UCSD-AML1 (cell line): ENCODE results near the gene USP21.

Experiments
- DNase-seq: peaks from one replicate; lab custom pipeline; 2025; ENCODE audit not compliant: unreplicated experiment; lab: John Stamatoyannopoulos, UW

Gene USP21

DNA sequence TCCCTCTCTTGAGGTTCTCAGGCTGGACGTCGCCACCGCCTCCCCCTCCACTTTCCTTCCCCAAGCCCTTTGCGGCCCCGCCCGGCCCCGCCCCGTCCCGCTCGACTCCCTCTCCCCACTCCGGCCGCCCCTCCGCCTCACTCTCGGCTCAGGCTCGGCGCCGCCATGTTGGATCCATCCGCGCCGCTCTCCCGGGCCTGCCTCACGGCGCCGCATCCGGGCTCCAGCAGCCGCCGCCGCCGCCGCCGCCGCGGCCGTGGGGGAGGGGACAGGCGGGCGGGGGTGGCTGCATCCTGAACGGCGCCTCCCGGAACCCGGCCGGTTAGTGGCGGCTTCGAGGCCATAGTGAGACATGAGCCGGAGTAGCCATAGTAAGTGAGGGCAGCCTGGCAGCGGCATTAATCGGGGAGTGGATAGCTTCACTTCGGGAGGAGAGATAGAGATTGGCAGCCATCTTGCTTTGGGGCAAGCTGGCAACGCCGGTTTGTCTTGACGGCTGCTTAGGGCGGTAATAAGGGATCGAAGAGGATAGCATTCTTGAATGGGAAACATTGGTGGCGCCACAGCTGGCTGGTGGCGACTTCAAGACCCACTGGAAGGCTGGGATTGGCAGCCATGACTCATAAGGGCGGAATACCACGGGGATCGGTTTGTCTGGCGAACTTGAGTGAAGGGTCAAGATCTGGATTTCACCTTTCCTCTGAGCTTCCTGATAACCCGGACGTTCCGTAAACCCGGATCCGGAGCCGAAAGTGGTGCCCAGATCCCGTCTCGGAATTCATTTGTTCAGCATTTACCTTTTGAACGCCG is 26.7 kb upstream of the USP21 start, which contains the start of gene DEDD:
Gene DEDD, minus strand, starts transcription at position 258 of the 810 bp plus-strand sequence. CDS start 8,205 bp downstream, outside the sequence.
- DNase-seq: peak; percentile 93

DNA sequence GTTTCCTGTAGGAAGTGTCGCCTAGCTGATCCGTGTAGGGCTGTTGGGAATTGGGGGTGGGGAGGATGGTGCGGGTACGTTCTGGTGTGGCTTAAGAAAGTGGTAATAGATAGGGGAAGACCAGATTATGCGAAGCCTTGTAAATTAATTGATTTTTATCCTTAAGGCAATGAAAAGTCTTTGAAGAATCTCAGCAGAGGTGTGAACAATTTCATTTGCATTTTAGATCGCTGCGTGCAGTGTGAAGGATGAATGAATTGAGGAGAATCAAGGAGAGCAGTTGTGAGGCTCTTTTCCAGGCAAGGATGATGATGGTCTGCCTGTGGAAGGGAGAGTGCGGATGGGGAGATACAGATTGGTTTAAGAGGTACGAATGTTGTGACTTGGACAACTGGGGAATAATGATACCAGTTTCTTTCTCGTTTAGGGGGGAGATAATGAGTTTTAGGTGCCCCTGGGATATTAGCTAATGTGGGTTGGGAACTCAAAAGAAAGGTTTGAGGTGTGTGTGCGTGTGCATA is 26.0 kb upstream of the USP21 start:
- no peak for DNase-seq

DNA sequence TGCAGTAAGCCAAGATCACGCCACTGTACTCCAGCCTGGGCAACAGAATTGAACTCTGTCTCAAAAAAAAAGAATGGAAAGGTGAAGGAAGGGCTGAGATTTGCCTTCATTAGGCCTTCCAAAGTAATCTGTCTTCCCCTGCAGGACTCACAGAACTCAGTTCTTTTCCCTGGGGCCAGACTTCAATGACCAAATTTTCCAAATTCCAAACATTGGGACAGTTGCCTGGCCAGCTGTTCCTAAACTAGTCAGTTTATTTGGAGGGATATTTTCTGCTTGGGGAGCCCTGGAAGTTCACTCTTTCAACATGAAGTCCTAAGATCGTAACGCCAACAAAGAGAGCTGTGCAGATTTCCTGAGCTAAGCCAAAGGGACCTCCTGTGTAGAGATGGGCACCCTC is 21.4 kb upstream of the USP21 start:
- DNase-seq: no peak

DNA sequence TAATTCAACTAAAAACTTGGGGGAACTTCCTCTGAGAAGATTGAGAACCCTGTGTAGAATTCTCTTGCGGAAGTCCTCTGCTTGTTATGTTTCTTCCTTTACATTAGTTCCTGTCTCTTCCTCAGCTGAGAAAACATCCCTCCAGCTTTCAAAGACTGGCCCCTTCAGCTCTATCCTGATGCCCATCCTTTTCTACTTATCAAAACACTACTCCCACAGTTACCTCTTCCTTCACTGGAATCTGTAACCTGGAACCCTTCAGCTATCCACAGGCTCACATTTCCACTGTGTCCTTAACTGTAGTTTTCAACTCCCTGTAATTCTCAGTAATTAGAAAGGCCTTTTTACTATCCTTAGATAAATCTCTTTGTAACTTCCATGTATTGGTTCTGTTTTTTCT is 20.9 kb upstream of the USP21 start:
- no peak for DNase-seq

DNA sequence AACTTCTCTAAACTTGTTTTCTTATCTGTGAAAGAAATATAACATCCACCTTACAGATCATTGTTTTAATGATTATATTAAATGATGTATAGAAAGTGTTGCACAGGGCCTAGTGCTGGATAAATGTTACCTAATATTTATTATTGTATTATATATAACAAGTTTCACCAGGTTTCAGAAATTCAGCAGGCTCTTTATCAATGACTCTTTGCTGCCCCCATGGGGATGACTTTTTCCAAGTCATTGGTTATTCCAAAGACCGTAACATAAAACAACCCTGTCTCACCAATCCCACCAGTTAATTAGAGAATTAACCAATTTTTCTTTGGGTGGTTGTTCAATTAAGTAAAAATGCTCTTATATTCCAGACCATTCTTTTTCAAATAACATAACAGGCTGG is 19.5 kb upstream of the USP21 start:
- DNase-seq: no peak

DNA sequence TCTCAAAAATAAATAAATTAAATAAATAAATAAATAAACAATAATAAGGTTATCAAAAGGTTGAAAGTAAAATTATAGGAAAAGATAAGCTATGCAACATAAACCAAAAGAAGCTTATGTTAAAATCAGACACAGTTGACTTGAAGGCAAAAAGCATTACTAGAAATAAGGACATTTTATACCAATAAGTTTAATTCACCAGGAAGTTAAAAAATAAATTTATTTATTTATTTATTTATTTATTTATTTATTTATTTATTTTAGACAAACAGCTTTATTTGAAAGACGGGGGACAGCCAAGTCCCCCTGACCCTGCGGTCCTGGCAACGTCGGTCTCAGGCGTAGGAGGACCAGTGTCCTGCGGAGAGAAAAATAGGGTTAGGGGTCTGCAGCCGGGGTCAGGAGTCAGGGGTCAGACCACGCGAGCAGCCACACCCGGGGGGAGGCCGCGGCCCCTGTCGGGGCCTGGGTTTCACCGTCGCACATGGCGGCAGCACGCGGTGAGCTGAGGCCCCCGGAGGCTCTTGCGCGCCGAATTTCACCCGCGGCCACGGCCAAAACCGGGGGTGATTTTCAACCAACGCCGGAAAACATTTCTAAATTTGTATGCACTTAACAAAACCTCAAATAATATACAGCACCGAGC is 18.4 kb upstream of the USP21 start:
- DNase-seq: no peak

DNA sequence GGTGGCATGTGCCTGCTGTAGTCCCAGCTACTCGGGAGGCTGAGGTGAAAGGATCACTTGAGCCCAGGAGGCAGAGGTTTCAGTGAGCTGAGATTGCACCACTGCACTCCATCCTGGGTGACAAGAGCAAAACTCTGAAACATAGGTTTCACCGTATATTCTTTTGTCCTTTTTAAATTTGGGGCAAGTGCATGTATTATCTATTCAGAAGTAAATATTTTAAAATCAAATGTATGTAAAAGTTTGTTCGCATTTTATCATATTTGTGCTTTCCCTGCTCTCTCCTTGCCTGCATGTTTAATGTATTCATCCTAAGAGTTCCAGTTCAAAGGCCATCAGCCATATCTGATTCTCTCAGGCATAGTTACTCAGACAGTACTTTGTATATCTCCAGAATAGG is 13.5 kb upstream of the USP21 start:
- DNase-seq: no peak

DNA sequence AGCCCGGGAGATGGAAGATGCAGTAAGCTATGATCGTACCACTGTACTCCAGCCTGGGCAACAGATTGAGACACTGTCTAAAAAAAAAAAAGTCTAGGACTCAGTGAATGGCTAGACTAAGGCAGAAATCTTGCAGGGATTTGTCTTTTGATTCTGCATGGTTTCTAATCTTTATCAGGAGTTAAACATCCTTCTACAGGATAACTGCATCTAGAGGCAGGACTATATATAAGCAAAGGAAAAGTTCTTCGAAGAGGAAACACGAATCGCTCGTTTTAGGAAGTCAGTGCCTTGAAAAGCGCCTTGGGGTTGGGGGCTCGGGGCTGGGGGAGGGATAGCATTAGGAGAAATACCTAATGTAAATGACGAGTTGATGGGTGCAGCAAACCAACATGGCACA is 6.1 kb upstream of the USP21 start:
- DNase-seq: no peak

DNA sequence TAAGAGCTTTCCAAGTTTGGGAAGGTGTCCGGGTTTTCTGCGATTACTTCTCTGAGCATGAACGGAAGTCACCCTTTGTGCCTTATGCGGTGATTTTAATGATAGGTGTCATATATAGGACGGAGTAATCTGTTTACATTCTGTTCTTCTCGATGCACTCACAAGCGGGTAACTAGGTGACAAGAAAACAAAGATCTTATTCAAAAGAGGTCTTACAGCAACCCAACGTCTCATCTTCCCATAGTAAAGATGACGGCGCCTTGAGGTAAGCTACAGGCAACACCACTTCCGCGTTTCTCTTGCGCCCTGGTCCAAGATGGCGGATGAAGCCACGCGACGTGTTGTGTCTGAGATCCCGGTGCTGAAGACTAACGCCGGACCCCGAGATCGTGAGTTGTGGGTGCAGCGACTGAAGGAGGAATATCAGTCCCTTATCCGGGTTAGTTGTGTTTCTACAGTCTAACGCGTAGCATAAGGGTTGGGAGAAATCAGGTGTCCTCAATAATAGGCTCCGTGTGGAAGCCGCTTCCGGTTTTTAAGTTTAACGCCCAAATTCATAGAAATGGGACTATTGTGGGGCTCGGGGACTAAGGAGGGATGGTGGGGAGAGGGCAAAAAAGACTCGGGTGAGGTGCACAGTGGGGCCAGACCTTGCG is 5.5 kb upstream of the USP21 start, which contains the start of gene UFC1:
Gene UFC1, plus strand, starts transcription at position 297 of the 656 bp plus-strand sequence. Its CDS starts 20 bp downstream, at position 317.
- peak; percentile 82 for DNase-seq

DNA sequence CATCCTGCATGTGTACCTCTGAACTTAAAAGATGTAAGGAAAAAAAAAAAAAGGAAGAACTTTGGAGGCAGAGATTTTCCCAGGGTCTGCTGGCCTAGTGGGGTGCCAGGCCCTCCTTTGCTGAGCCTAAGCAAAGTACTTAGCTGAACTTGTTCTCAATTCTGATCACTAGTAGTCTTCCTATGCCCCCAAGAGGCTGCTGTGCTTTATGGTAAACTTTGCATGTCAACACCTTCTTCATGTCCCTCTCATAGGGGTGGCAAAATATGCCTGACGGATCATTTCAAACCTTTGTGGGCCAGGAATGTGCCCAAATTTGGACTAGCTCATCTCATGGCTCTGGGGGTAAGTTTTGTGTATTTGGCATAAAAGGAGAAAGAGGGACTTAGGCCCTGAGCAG is 1.4 kb upstream of the USP21 start:
- DNase-seq: no peak

DNA sequence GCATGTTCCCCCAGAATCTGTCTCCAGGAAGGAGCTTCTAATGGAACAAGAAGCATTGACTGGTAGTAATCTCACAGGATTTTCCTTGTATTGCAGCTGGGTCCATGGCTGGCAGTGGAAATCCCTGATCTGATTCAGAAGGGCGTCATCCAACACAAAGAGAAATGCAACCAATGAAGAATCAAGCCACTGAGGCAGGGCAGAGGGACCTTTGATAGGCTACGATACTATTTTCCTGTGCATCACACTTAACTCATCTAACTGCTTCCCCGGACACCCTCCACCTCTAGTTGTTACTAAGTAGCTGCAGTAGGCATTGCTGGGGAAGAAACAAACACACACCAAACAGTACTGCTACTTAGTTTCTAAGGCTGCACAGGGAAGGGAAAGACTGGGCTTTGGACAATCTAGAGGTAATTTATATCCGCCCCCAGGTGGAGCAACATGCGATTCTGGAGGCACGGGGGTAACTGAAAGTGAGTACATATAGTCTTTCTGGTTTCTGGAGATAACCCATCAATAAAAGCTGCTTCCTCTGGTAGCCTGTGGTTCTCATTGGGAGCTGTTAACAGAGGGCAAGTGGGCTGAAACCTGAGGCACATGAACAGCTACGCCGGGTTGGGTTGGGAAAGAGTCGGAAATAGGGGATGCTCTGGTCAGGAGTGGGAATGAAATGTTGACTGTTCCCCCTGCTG is 837 bp upstream of the USP21 start:
- no peak for DNase-seq

DNA sequence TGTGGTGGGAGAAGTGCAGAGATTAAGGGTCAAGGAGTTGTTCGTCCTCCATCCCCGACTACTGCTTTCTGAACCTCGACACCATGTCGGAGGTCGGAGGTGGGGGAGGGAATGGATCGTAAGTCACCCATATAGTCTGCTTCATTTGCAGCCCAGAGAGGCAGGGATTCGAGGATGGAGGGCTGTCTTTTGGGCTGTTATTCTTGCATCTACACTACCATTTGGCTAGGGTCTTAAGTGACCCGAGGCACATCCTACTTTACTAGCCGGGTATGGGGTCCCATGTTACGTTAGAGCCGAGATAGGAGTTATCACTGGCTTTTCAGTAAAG is 578 bp downstream of the USP21 start:
- DNase-seq: no peak

DNA sequence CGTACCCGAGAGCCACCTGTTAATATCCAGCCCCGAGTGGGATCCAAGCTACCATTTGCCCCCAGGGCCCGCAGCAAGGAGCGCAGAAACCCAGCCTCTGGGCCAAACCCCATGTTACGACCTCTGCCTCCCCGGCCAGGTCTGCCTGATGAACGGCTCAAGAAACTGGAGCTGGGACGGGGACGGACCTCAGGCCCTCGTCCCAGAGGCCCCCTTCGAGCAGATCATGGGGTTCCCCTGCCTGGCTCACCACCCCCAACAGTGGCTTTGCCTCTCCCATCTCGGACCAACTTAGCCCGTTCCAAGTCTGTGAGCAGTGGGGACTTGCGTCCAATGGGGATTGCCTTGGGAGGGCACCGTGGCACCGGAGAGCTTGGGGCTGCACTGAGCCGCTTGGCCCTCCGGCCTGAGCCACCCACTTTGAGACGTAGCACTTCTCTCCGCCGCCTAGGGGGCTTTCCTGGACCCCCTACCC is 1.4 kb downstream of the USP21 start:
- DNase-seq: no peak

DNA sequence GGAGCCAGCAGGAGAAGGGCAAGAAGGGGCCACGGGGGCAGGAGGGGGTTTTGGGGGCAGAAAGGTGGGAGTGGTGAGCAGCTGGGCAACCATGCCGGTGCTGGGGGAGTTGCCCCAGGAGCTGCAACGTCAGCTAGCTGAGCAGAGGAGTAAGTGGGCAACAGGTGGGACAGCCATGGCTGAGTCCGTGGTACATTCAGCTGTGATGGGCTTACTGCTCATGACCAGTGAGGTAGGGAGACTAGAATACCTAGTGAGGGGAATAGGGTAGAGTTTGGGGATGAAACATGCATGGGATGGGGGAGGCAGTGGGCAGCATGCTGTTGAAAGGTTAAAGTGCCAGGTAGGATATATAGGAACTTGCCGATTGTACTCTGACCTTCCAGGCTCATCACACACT is 2.4 kb downstream of the USP21 start:
- no peak for DNase-seq

DNA sequence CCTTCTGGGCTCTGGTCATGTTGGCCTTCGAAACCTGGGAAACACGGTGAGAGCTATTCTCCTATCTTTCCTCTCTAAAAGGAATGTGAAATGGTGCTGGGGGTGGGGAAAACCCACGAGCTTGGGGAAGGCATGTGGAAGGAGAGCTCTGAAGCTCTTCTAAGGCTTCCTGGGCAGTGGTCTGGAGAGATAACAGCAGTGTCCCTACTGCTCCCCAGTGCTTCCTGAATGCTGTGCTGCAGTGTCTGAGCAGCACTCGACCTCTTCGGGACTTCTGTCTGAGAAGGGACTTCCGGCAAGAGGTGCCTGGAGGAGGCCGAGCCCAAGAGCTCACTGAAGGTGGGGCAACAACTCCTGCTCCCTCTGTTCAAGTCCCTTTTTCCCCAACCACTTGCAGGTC is 2.8 kb downstream of the USP21 start:
- DNase-seq: no peak

DNA sequence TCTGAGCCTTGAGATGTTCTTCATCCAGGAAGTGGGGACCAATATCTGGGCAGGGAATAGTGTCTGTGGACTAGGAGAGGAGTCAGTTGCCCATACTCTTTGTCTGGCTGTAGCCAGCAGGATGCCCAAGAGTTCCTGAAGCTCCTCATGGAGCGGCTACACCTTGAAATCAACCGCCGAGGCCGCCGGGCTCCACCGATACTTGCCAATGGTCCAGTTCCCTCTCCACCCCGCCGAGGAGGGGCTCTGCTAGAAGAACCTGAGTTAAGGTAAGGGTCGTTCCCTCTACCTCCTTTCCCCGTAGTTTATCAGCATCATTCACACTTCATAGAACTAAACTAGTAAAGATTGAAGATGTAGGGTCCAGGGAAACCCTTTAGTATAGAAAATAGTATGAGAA is 3.5 kb downstream of the USP21 start:
- no peak for DNase-seq

DNA sequence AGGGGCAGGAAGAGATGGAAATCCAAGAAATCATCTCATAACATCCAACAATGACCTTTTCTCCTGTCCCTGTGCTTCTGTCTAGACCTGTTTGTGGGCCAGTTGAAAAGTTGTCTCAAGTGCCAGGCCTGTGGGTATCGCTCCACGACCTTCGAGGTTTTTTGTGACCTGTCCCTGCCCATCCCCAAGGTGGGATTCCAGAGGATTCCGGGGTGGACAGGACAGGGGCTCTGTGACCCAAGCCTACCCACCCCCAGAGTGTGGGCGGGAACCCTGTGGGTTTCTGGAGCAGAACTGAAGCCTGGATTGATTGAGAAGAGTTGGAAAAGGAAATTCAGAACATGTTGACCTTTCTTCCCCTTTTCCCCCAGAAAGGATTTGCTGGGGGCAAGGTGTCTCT is 4.5 kb downstream of the USP21 start:
- DNase-seq: no peak

DNA sequence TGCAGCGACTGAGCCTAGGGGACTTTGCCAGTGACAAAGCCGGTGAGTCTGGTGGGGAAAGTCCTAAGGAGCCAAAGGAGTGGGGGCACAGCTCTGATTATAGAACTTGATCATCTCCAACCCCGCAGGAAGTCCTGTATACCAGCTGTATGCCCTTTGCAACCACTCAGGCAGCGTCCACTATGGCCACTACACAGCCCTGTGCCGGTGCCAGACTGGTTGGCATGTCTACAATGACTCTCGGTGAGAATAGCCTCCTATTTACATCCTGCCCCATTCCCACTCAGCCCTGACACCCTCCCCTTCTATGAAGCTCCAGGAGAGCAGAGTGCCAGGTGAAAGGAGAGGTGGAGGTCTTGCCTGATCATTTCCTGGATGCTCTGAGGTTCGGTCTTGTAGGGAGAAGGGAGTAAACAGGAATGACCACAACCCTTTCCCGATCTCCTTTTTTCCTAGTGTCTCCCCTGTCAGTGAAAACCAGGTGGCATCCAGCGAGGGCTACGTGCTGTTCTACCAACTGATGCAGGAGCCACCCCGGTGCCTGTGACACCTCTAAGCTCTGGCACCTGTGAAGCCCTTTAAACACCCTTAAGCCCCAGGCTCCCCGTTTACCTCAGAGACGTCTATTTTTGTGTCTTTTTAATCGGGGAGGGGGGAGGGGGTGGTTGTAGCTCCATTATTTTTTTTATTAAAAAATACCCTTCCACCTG is 5.8 kb downstream of the USP21 start:
- DNase-seq: no peak

DNA sequence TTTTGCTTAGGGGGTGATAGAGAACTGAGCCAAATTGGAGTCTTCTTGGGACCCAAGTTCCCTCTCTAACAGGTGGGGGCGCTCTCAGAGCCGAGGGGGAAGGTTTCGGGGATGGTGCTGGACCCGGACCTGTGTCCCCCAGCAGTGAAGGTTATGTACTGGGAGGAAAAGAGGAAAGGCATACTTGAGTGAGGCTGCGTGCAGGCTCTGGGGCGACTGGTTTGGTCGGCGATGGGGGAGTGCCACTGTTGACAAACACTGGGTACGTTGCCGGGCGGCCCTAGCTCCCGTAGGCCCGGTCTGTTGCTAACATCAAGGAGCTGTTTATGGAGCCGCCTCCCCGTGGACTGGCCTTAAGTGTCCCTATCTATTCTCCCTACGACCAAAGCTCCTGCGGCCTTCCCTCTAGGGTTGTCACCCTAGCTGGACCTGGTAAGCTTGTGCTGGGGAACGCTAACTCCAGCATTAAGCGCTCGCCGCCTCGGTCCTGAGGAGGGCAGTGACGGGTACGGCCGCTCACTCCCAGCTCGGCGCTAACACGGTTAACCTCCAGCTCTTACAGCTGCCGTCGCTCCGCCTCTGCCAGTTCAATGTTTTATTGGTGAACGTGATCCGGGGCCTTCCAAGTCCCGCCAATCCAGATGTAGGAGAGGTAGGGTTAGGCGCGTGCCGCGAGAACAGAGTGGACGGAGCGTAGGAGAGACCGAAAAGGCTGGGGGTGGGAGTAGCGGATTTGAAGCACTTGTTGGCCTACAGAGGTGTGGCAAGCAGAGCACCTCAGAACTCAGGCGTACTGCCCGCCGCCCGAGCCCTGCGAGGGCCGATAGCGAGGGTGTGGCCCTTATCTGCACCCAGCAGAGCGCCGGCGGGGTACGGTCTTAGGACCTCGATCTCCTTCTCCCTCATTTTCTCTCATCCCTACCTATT is 6.7 kb downstream of the USP21 start, which contains the start of gene PPOX:
Gene PPOX, plus strand, starts transcription at position 685 of the 927 bp plus-strand sequence. CDS start 422 bp downstream, outside the sequence.
- DNase-seq: peak; percentile 95
